NCI-H187 (cell line): ENCODE data around the gene NEMP1.

Experiments
- DNase-seq, 2 experiments: peaks; one replicate each; lab custom pipeline; 2025; lab: John Stamatoyannopoulos, UW

NEMP1 gene

GRCh38 chr12:57106021-57106708 is 27.6 kb upstream of the NEMP1 start:
- no peak for DNase-seq

- no peak for DNase-seq
Observed at GRCh38 chr12:57105011-57105753, 26.6 kb upstream of the NEMP1 start.

- no peak for DNase-seq
Observed at GRCh38 chr12:57104292-57104910, 25.8 kb upstream of the NEMP1 start.

GRCh38 chr12:57103856-57104255 is 25.3 kb upstream of the NEMP1 start:
- no peak for DNase-seq

GRCh38 chr12:57101892-57102695 is 23.5 kb upstream of the NEMP1 start:
- no peak for DNase-seq

- DNase-seq, result no peak
Observed at GRCh38 chr12:57099766-57100165, 21.2 kb upstream of the NEMP1 start.

- no peak for DNase-seq
Observed at GRCh38 chr12:57099047-57099714, 20.6 kb upstream of the NEMP1 start.

- no peak for DNase-seq
Observed at GRCh38 chr12:57098546-57098945, 20.0 kb upstream of the NEMP1 start.

GRCh38 chr12:57097554-57097835 is 18.9 kb upstream of the NEMP1 start:
- DNase-seq, result no peak

- DNase-seq, result no peak
Observed at GRCh38 chr12:57096748-57097553, 18.4 kb upstream of the NEMP1 start.

GRCh38 chr12:57096099-57096572 is 17.5 kb upstream of the NEMP1 start:
- DNase-seq, result peak in 1 of 2 experiments; percentile 49

GRCh38 chr12:57095440-57095839 is 16.8 kb upstream of the NEMP1 start:
- DNase-seq, result no peak

GRCh38 chr12:57094208-57095160 is 15.9 kb upstream of the NEMP1 start:
- DNase-seq, result no peak

- DNase-seq, result no peak
Observed at GRCh38 chr12:57093415-57094207, 15.0 kb upstream of the NEMP1 start.

GRCh38 chr12:57092876-57093414 is 14.4 kb upstream of the NEMP1 start:
- no peak for DNase-seq

GRCh38 chr12:57092529-57092862 is 13.9 kb upstream of the NEMP1 start:
- no peak for DNase-seq

GRCh38 chr12:57091638-57092528 is 13.3 kb upstream of the NEMP1 start:
- no peak for DNase-seq
